Osteoblast (primary cell): Measurements from ENCODE around the gene LRBA. TPM values are rescaled to one million over a fixed set of nuclear protein-coding genes. Genes with fewer than 3 reads are reported as not detected.

ENCODE experiments used
- DNase-seq: peaks from one replicate; pipeline ENCODE4 v3.0.0; 2011; ENCODE audit warnings: low spot score, mixed read lengths; ENCODE audit not compliant: insufficient read length; ENCODE audit errors: missing footprints
- H2AFZ ChIP-seq: 2 replicates; pipeline ENCODE4 v1.6.0; 2011; ENCODE audit warnings: mild to moderate bottlenecking, low read length
- H3K27ac ChIP-seq: 2 replicates; pipeline ENCODE4 v1.5.1; 2011; ENCODE audit warnings: mild to moderate bottlenecking, low read depth, low read length, moderate library complexity
- H3K27me3 ChIP-seq: 2 replicates; pipeline ENCODE4 v1.6.0; 2012; ENCODE audit warnings: mild to moderate bottlenecking, control low read depth, inconsistent platforms, low read length, moderate library complexity; ENCODE audit not compliant: insufficient read depth
- H3K36me3 ChIP-seq: 2 replicates; pipeline ENCODE4 v1.5.1; 2011; ENCODE audit warnings: mild to moderate bottlenecking, low read length, control low read depth, moderate library complexity; ENCODE audit not compliant: insufficient read depth
- H3K4me1 ChIP-seq: 2 replicates; pipeline ENCODE4 v1.5.1; 2011; ENCODE audit warnings: mild to moderate bottlenecking, low read length, control low read depth, moderate library complexity; ENCODE audit not compliant: insufficient read depth
- H3K4me2 ChIP-seq: 2 replicates; pipeline ENCODE4 v1.6.0; 2011; ENCODE audit warnings: mild to moderate bottlenecking, low read length; ENCODE audit not compliant: insufficient read depth
- H3K4me3 ChIP-seq: fragments of 200-600 bp; sonication (generic); 3 replicates; pipeline ENCODE4 v1.5.1; 2012; ENCODE audit warnings: mild to moderate bottlenecking, low read length, inconsistent platforms; ENCODE audit not compliant: insufficient read depth
- H3K79me2 ChIP-seq: 2 replicates; pipeline ENCODE4 v1.6.0; 2012; ENCODE audit warnings: mild to moderate bottlenecking, low read length, control low read depth, inconsistent platforms; ENCODE audit not compliant: insufficient read depth
- H3K9me3 ChIP-seq: 2 replicates; pipeline ENCODE4 v1.5.1; 2011; ENCODE audit warnings: low read depth, low read length, control low read depth
- H4K20me1 ChIP-seq: 2 replicates; pipeline ENCODE4 v1.6.0; 2012; ENCODE audit warnings: mild to moderate bottlenecking, low read length, control low read depth; ENCODE audit not compliant: insufficient read depth
- total RNA-seq: library from RNA; depleted of rRNA; stranded (reverse); fragments of >200 nt; gene quantifications from 2 replicates; pipeline ENCODE4 v1.2.3, GENCODE V29; 2012
- TF ChIP-seq, protein P1 (sequence below): IDR thresholded peaks from 2 replicates; pipeline ENCODE4 v1.5.1; 2011; ENCODE audit warnings: mild to moderate bottlenecking, low read depth, low read length, moderate library complexity; ENCODE audit errors: extremely low read depth

LRBA gene
- total RNA-seq, 1 donor, result 67.3 TPM

DNA sequence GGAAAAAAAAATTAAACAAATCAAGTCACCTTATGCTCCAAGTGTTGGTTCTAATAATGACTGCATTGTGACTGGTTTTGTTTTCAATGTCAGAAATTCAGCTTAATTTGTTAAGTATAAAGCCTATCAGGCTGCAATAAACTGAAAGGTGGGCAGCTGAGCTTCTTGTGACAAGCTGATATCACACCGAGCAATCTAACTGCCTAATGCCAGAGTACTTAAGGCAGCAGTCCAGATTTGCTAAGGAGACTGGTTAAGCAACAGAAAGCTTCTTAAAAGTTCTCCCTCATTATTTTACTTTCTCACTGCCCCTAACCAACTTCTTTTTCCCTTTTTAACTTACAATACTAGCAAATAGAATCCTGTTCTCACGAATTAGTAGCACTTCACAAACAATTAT is 232.2 kb downstream of the LRBA start:
- DNase-seq, result no peak

DNA sequence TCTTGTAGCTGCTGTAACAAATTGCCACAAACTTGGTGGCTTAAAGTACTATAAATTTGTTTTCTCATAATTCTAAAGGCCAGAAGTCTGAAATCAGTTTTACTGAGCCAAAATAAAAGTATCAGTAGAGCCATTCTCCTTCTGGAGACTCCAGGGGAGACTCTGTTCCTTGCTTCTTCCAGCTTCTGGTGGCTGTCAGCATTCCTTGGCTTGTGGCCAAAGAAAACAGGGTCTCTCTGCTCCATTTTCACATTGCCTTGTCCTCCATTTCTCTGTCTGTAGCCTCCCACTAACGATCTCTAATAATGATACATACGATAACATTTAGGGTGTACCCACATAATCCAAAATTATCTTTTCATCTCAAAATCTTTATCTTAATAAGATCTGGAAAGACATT is 232.8 kb downstream of the LRBA start:
- Histone ChIP-seq H3K4me2 (no peak overlapping the region), H3K4me1 (no peaks in the 10 kb centered on the region), H3K27ac (no peak overlapping the region), H3K4me3 (no peak overlapping the region), H3K27me3 (no peaks in the 10 kb centered on the region), H4K20me1 (no peaks in the 10 kb centered on the region), H2AFZ (no peak overlapping the region), H3K36me3 (no peaks in the 10 kb centered on the region), H3K79me2 (no peaks in the 10 kb centered on the region), H3K9me3 (no peaks in the 10 kb centered on the region)
- DNase-seq, result no peak
- TF ChIP-seq, protein P1, sequence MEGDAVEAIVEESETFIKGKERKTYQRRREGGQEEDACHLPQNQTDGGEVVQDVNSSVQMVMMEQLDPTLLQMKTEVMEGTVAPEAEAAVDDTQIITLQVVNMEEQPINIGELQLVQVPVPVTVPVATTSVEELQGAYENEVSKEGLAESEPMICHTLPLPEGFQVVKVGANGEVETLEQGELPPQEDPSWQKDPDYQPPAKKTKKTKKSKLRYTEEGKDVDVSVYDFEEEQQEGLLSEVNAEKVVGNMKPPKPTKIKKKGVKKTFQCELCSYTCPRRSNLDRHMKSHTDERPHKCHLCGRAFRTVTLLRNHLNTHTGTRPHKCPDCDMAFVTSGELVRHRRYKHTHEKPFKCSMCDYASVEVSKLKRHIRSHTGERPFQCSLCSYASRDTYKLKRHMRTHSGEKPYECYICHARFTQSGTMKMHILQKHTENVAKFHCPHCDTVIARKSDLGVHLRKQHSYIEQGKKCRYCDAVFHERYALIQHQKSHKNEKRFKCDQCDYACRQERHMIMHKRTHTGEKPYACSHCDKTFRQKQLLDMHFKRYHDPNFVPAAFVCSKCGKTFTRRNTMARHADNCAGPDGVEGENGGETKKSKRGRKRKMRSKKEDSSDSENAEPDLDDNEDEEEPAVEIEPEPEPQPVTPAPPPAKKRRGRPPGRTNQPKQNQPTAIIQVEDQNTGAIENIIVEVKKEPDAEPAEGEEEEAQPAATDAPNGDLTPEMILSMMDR, result no peak

More for the DNA sequence above, 232.2 kb downstream of the LRBA start:
- no peak overlapping the region for H3K4me2 ChIP-seq
- H3K9me3 ChIP-seq, result no peaks in the 10 kb centered on the region
- H4K20me1 ChIP-seq, result no peaks in the 10 kb centered on the region
- no peaks in the 10 kb centered on the region for H3K36me3 ChIP-seq
- TF ChIP-seq, protein P1, result no peak
- H3K79me2 ChIP-seq, result no peaks in the 10 kb centered on the region
- H2AFZ ChIP-seq, result no peak overlapping the region
- no peaks in the 10 kb centered on the region for H3K4me1 ChIP-seq
- H3K27me3 ChIP-seq, result no peaks in the 10 kb centered on the region
- no peak overlapping the region for H3K27ac ChIP-seq
- no peak overlapping the region for H3K4me3 ChIP-seq

DNA sequence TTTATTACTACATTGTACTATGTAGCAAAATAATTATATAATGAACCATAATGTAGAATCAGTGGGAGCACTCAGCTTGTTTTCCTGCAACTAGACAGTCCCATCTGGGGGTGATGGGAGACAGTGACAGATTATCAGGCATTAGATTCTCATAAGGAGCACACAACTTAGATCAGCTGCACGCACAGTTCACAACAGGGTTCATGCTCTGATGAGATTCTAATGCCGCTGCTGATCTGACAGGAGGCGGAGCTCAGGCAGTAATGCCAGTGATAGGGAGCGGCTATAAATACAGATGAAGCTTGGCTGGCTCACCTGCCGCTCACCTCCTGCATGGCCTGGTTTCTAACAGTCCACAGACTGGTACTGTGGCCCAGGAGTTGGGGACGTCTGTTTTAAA is 233.9 kb downstream of the LRBA start:
- Histone ChIP-seq H3K9me3 (no peaks in the 10 kb centered on the region), H3K4me1 (no peaks in the 10 kb centered on the region), H3K27ac (no peak overlapping the region), H3K79me2 (no peaks in the 10 kb centered on the region), H3K36me3 (no peaks in the 10 kb centered on the region), H3K27me3 (no peaks in the 10 kb centered on the region), H3K4me2 (no peak overlapping the region), H4K20me1 (no peaks in the 10 kb centered on the region), H2AFZ (no peak overlapping the region), H3K4me3 (no peak overlapping the region)
- TF ChIP-seq, protein P1, result no peak
- DNase-seq, result no peak

DNA sequence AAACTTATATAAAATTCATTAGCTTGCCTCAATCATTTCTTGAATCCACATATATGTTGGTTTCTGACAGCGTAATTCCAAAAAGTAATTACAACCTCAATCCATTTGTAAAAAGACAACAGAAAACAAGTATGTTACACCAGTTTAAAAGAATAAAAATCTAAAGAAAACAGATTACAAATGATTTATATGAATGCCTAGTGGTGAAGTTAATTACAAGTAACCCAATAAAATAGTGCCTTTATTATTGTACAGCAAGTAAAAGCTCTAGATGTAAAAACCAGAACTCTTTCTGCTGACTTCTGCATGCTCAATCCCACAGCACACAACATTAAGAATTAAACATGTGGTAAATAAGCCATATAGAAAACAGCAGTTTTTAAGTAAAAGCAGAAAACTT is 235.4 kb downstream of the LRBA start:
- H3K27ac ChIP-seq, result no peak overlapping the region
- no peak overlapping the region for H3K4me3 ChIP-seq
- H3K79me2 ChIP-seq, result no peaks in the 10 kb centered on the region
- H3K9me3 ChIP-seq, result no peaks in the 10 kb centered on the region
- no peaks in the 10 kb centered on the region for H3K4me1 ChIP-seq
- TF ChIP-seq, protein P1, result no peak
- H2AFZ ChIP-seq, result no peak overlapping the region
- no peaks in the 10 kb centered on the region for H4K20me1 ChIP-seq
- no peak for DNase-seq
- no peaks in the 10 kb centered on the region for H3K27me3 ChIP-seq
- no peak overlapping the region for H3K4me2 ChIP-seq
- H3K36me3 ChIP-seq, result no peaks in the 10 kb centered on the region
